Uterus (tissue), 2 donors: ENCODE results near the gene MCU.

Experiments used
- CTCF ChIP-seq, 4 experiments: fragments of 200-600 bp in 2 of 4; fragments of 450-650 bp in 2 of 4; sonication (generic) in 2 of 4; IDR thresholded peaks; one replicate each; pipeline ENCODE4 v1.5.1; 2016 to 2019; ENCODE audit warnings: antibody characterized with exemption in 4 of 4, mild to moderate bottlenecking in 2 of 4, moderate library complexity in 1 of 4
- POLR2A ChIP-seq, 2 donors: fragments of 450-650 bp; IDR thresholded peaks; one replicate each; pipeline ENCODE4 v1.6.1; 2016; ENCODE audit warnings: antibody characterized with exemption in 2 of 2, mild to moderate bottlenecking in 1 of 2, moderate library complexity in 1 of 2

DNA sequence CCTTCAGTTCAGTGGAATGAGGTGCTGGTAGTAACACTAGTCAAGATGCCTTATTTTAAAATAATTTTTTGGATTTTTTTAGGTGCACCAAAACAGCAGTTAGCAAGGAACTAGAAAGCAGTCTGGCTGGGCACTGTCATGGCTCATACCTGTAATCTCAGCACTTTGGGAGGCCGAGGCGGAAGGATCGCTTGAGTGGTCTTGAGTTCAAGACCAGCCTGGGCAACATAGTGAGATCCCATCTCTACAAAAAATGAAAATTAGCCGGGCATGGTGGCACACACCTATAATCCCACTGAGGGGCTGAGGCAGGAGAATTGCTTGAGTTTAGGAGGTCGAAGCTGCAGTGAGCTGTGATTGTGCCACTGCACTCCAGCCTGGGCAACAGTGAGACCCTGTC lies 236.9 kb downstream of the MCU start:
- TF ChIP-seq CTCF (IDR thresholded peaks at IDR 0.05): no peak
- TF ChIP-seq POLR2A (IDR thresholded peaks at IDR 0.05): no peak
